ENCODE measurements around the gene ZNF148.
A peak's percentile ranks its signal among the peaks of the same experiment; 100 is the strongest.
"Not testable (repeated sequence)": the region's sequence is repeated elsewhere in the genome, so short reads cannot be mapped to it uniquely, and the experiment has no call there.

The ZNF148 gene

GRCh38 chr3:125374501-125374995 lies 577 bp downstream of the ZNF148 start:
- no peak for DNase-seq (ENCODE audit: low read depth in 2 of 2)

- no peak for DNase-seq (ENCODE audit: low read depth in 2 of 2)
These were observed 7.5 kb downstream of the ZNF148 start for GRCh38 chr3:125367403-125368230.

- no peak for DNase-seq (ENCODE audit: low read depth in 2 of 2)
These were observed 9.0 kb downstream of the ZNF148 start for GRCh38 chr3:125366132-125366531.

DNA sequence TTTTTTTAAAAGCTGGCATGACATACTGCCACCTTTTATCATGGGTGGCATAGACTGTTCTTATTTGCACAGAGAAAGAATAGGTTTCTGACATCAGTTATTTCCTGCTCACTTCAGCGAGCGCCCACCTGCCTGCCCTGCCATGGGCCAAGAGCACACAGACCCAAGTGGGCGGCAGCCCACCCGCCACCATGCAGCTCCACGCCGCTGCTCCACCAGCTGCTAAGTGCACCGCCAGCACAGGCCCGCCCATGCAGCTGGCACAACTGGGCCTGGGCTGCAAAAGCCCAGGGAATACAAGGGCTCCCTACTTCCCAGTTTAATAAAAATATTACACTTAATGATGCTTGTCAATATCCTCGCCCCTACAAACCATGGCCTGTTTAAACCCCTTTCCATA lies 15.4 kb downstream of the ZNF148 start:
- no peak for DNase-seq (ENCODE audit: low read depth in 2 of 2)

- DNase-seq (ENCODE audit: low read depth in 2 of 2): no peak
These were observed 16.2 kb downstream of the ZNF148 start for GRCh38 chr3:125358923-125359322.

- DNase-seq (ENCODE audit: low read depth in 2 of 2): no peak
These were observed 17.3 kb downstream of the ZNF148 start for GRCh38 chr3:125357837-125358236.

- peak; percentile 41 to 42 for DNase-seq (ENCODE audit: low read depth in 2 of 2)
These were observed 18.0 kb downstream of the ZNF148 start for GRCh38 chr3:125357032-125357658.

DNA sequence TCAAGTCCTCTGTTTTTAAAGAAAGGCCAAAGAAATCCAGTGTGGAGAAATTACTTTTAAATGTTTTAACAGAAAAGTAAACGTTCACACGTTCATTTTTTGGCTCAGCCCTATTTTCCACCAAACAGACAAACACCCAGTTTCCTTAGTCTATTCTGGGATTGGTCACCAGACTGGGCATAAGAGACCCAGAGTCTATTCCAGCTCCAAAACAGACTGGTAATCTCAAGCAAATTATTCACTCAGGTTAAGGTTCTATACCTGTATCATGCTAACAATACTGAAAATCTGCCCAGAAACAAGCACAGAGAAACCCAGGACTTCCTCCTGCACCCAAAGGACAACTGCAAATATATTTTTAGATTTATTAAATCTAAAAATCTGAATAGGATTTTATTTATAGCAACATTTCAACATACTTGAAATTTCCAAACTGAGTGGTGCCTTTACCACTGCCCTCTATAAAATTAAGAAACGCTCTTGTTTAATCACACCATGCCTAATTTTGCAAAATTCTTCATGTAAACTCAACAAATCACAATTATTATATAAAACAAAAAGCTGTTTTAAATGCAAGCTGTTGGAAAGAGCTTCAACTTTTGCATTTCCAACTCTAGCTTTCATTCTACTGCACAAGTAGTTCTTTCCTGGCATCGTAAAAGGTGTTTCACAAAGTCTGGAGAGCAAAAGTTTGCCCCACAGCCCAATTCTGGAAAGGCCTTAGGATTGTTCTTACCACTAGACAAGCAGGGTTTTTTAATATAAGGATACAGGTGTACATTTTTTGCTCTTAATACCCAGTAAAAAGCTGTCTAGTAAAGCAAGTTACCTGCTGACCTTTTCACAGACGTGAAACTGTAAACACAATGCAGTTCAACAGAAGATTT lies 18.7 kb downstream of the ZNF148 start:
- DNase-seq (ENCODE audit: low read depth in 2 of 2): no peak

- no peak for DNase-seq (ENCODE audit: low read depth in 2 of 2)
These were observed 21.5 kb downstream of the ZNF148 start for GRCh38 chr3:125353659-125354058.

GRCh38 chr3:125353128-125353527 lies 22.0 kb downstream of the ZNF148 start:
- DNase-seq (ENCODE audit: low read depth in 2 of 2): no peak

- DNase-seq (ENCODE audit: low read depth in 2 of 2): no peak
These were observed 23.2 kb downstream of the ZNF148 start for GRCh38 chr3:125351814-125352456.

GRCh38 chr3:125351152-125351551 lies 24.0 kb downstream of the ZNF148 start:
- DNase-seq (ENCODE audit: low read depth in 2 of 2): no peak

GRCh38 chr3:125350597-125350996 lies 24.5 kb downstream of the ZNF148 start:
- no peak for DNase-seq (ENCODE audit: low read depth in 2 of 2)

- DNase-seq (ENCODE audit: low read depth in 2 of 2): no peak
These were observed 25.5 kb downstream of the ZNF148 start for GRCh38 chr3:125349556-125350165.

DNA sequence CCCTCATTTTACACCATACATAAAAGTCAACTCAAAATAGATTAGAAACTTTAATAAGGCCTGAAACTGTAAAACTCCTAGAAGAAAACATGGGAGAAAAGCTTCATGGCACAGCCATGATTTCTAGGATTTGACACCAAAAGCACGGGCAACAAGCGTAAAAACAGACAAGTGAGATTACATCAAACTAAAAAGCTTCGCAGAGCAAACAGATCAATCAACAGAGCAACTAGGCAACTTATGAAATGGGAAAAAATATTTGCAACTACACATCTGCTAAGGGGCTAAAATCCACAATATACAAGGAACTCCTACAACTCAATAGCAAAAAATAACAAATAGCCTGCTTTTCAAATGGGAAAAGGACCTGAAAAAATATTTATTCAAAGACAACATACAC lies 26.1 kb downstream of the ZNF148 start:
- DNase-seq (ENCODE audit: low read depth in 2 of 2): no peak

- DNase-seq (ENCODE audit: low read depth in 2 of 2): not testable (repeated sequence)
These were observed 31.8 kb downstream of the ZNF148 start for GRCh38 chr3:125343367-125343766.

DNA sequence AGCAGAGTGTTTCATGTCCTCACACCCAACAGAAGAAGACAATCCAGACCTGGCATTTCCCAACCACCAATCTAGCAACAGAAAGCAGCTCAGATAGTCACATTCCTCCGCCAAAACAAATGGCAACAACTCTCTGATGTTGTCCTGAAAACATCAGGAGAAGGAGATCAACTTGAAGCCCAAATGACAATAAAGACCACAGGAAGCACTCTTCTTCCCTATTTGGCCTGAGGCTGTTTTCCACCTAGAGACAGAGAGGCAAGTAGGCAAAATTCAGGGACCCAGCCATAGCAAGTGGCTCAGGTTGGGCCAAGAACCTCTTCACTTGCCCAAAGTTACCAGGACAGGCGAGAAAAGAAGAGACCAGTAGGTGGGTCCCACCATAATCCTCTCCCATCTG lies 35.0 kb downstream of the ZNF148 start:
- DNase-seq (ENCODE audit: low read depth in 2 of 2): no peak

DNA sequence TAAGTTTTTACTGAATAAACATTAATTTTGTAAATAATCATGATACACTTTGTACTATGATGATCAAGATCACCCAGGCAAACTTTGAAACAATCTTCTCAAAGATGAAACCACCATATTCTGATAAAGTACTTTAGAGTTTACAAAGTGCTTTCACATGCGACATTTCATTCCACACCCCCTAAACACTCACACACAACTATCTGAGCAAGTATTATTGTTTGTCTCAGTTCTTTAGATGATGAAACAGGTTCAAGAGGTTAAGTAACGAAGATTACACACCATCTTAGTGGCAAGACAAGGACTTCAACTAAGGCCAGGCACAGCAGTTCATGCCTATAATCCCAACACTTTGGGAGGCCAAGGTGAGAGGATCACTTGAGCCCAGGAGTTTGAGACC lies 37.6 kb downstream of the ZNF148 start:
- DNase-seq (ENCODE audit: low read depth in 2 of 2): no peak

DNA sequence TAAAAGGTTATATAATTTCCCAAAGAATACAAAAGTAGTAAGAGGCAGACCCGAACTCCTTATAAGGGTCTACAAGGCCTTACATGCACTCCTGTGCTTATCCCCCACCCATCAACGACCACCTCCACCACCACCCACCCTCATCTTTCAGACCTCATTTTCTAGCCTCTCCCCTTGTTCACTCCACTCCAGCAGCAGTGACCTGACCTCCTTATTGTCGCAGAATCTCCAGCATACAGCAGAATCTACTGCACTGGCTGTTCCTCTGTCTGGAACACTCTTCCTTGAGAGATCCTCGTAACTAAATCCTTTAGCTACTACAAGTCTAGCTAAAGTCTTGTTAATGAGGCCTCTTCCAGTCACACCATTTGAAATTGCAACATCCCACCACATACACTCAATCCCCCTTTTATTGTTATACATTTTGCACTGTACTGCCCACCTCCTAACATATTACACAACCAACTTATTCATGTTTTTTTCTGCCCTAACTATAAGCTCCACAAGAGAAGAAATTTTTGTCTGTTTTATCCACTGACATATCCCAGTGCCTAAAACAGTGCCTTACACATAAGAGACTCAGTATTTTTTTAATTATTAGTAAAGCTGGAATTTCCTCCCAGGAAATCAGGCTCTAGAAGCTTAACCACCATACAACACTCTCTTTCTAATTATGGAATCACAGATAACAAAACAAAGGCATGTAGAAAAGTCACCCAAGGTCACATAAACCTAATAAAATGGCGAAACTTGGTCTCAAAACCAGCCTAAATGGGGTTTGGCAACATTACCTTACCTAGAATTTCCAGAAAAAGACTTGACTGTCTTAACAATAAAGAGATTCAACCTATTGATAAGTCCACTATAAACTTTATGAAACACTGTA lies 40.2 kb downstream of the ZNF148 start:
- no peak for DNase-seq (ENCODE audit: low read depth in 2 of 2)

- no peak for DNase-seq (ENCODE audit: low read depth in 2 of 2)
These were observed 42.6 kb downstream of the ZNF148 start for GRCh38 chr3:125332504-125332903.

Data from stimulated activated CD8-positive, alpha-beta memory T cell treated with anti-CD3 and anti-CD28 coated beads, Interleukin-15, amount 100 ng/mL, for 48 hours (primary cell).